OCI-LY3 (cell line): ENCODE data around the gene ANKZF1.
A peak's percentile ranks its signal among the peaks of the same experiment; 100 is the strongest.

Experiments used
- H2AFZ ChIP-seq: fragments of 200-600, 300-600 bp; shearing (Covaris generic); 2 replicates; pipeline ENCODE4 v1.6.0; 2014; ENCODE audit warnings: antibody characterized with exemption, low read depth, low read length
- H3K27ac ChIP-seq: fragments of 200-600, 300-600 bp; sonication (generic); 2 replicates; pipeline ENCODE4 v1.5.1; 2014; ENCODE audit warnings: mild to moderate bottlenecking, low read length, moderate library complexity, mixed read lengths
- H3K27me3 ChIP-seq: fragments of 200-600, 300-600 bp; sonication (generic); 2 replicates; pipeline ENCODE4 v1.6.1; 2014; ENCODE audit warnings: low read depth, low read length, mixed read lengths
- H3K36me3 ChIP-seq: fragments of 200-600, 300-600 bp; sonication (generic); replicated peaks from 2 replicates; pipeline ENCODE3; 2014; ENCODE audit warnings: low read depth, low read length, mixed read lengths
- H3K4me1 ChIP-seq: fragments of 300-600, 200-600 bp; sonication (generic); 2 replicates; pipeline ENCODE4 v1.6.1; 2014; ENCODE audit warnings: low read length, mixed read lengths
- H3K4me2 ChIP-seq: fragments of 200-600, 300-600 bp; sonication (generic); 2 replicates; pipeline ENCODE4 v1.6.1; 2014; ENCODE audit warnings: low read length, mixed read lengths
- H3K4me3 ChIP-seq: fragments of 300-600, 200-600 bp; sonication (generic); 2 replicates; pipeline ENCODE4 v1.5.1; 2014; ENCODE audit warnings: antibody characterized with exemption, mild to moderate bottlenecking, low read length, moderate library complexity
- H3K79me2 ChIP-seq: fragments of 300-600, 200-600 bp; shearing (Covaris generic); 2 replicates; pipeline ENCODE4 v1.6.1; 2014; ENCODE audit warnings: mild to moderate bottlenecking, low read length, mixed read lengths
- H3K9ac ChIP-seq: fragments of 300-600, 200-600 bp; shearing (Covaris generic); 2 replicates; pipeline ENCODE4 v1.6.0; 2014; ENCODE audit warnings: mild to moderate bottlenecking, low read length, moderate library complexity
- H3K9me3 ChIP-seq: fragments of 200-600, 300-600 bp; shearing (Covaris generic); 2 replicates; pipeline ENCODE4 v1.6.1; 2014; ENCODE audit warnings: low read length, mixed read lengths; ENCODE audit not compliant: insufficient read depth
- H4K20me1 ChIP-seq: fragments of 200-600, 300-600 bp; sonication (generic); 2 replicates; pipeline ENCODE4 v1.6.1; 2016; ENCODE audit warnings: low read length, mixed read lengths; ENCODE audit not compliant: insufficient read depth
- EZH2phosphoT487 ChIP-seq: fragments of 200-600 bp; shearing (Covaris generic); IDR thresholded peaks from 2 replicates; pipeline ENCODE4 v1.6.1; 2018; ENCODE audit warnings: antibody characterized with exemption, mixed run types, low read depth
- TF ChIP-seq, protein P1 (sequence below): fragments of 200-600, 300-600 bp; sonication (generic); IDR thresholded peaks from 2 replicates; pipeline ENCODE4 v1.5.1; 2014; ENCODE audit warnings: antibody characterized with exemption, low read length, low read depth

The ANKZF1 gene

DNA sequence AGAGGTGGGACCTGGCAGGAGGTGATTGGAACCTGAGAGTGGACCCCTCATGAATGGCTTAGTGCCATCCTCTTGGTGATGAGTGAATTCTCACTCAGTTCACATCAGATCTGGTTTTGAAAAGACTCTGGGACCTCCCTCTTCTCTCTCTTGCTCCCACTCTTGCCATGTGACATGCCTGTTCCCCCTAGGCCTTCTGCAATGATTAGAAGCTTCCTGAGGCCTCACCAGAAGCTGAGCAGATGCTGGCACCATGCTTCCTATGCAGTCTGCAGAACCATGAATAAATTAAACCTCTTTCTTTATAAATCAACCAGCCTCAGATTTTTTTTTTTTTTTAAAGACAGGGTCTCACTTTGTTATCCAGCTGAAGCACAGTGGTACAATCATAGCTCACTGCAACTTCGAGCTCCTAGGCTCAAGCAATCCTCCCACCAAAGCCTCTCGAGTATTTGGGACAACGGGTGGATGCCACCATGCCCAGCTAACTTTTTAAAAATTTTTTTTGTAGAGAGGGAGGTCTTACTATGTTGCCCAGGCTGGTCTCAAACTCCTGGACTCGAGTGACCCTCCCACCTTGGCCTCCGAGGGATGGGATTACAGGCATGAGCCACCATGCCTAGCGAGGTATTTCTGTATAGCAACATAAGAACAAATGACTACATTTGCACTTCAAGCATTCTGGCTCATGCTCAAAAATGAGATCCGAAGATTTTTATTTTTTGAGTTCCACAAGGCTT, 25.0 kb upstream of the ANKZF1 start:
- no peak for TF ChIP-seq EZH2phosphoT487
- TF ChIP-seq, protein P1, sequence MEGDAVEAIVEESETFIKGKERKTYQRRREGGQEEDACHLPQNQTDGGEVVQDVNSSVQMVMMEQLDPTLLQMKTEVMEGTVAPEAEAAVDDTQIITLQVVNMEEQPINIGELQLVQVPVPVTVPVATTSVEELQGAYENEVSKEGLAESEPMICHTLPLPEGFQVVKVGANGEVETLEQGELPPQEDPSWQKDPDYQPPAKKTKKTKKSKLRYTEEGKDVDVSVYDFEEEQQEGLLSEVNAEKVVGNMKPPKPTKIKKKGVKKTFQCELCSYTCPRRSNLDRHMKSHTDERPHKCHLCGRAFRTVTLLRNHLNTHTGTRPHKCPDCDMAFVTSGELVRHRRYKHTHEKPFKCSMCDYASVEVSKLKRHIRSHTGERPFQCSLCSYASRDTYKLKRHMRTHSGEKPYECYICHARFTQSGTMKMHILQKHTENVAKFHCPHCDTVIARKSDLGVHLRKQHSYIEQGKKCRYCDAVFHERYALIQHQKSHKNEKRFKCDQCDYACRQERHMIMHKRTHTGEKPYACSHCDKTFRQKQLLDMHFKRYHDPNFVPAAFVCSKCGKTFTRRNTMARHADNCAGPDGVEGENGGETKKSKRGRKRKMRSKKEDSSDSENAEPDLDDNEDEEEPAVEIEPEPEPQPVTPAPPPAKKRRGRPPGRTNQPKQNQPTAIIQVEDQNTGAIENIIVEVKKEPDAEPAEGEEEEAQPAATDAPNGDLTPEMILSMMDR = no peak
- no peaks in the 10 kb centered on the region for H3K27me3 ChIP-seq
- peaks cover 7% of the 10 kb centered on the region for H3K4me1 ChIP-seq
- no peak overlapping the region for H3K27ac ChIP-seq
- H4K20me1 ChIP-seq = no peaks in the 10 kb centered on the region
- no peak overlapping the region for H3K9ac ChIP-seq
- H3K9me3 ChIP-seq = no peaks in the 10 kb centered on the region
- H3K36me3 ChIP-seq = no peaks in the 10 kb centered on the region
- no peak overlapping the region for H2AFZ ChIP-seq
- H3K79me2 ChIP-seq = no peaks in the 10 kb centered on the region
- no peak overlapping the region for H3K4me2 ChIP-seq
- no peak overlapping the region for H3K4me3 ChIP-seq

DNA sequence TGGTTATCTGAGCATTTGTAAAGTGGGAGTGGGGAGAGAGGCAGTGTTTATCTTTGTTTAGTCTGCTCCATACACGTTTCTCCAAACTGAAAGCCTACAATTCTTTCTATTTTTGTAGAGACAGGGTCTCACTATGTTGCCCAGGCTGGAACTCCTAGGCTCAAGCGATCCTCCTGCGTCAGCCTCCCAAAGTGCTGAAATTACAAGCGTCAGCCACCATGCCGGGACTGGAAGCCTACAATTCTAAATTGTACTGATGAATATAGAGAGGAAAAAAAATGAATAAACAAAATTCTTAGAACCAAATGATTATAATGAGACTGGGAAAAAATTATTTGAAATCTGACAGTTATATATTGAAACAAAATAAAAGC, 24.5 kb upstream of the ANKZF1 start:
- no peak for TF ChIP-seq EZH2phosphoT487
- TF ChIP-seq, protein P1 = no peak
- no peaks in the 10 kb centered on the region for H3K27me3 ChIP-seq
- H3K4me3 ChIP-seq = no peak overlapping the region
- H3K36me3 ChIP-seq = no peaks in the 10 kb centered on the region
- no peak overlapping the region for H3K4me2 ChIP-seq
- no peak overlapping the region for H3K9ac ChIP-seq
- H4K20me1 ChIP-seq = no peaks in the 10 kb centered on the region
- no peaks in the 10 kb centered on the region for H3K79me2 ChIP-seq
- H3K4me1 ChIP-seq = peaks cover 7% of the 10 kb centered on the region
- H2AFZ ChIP-seq = no peak overlapping the region
- H3K27ac ChIP-seq = no peak overlapping the region
- no peaks in the 10 kb centered on the region for H3K9me3 ChIP-seq

- Histone ChIP-seq H3K4me3 (peak overlapping the region; percentile 91), H3K79me2 (no peaks in the 10 kb centered on the region), H3K4me2 (peak overlapping the region; percentile 92), H3K27me3 (no peaks in the 10 kb centered on the region), H2AFZ (peak overlapping the region; percentile 77), H3K9ac (peak overlapping the region; percentile 86), H3K4me1 (peaks cover 7% of the 10 kb centered on the region), H3K9me3 (no peaks in the 10 kb centered on the region), H3K27ac (peak overlapping the region; percentile 67), H3K36me3 (no peaks in the 10 kb centered on the region), H4K20me1 (no peaks in the 10 kb centered on the region)
- TF ChIP-seq, protein P1 = no peak
- TF ChIP-seq EZH2phosphoT487 = no peak
Measured at GRCh38 chr2:219205981-219206327, 23.7 kb upstream of the ANKZF1 start.

GRCh38 chr2:219206328-219207133, 23.1 kb upstream of the ANKZF1 start, which contains the start of gene ZFAND2B:
ZFAND2B (plus strand) TSS chr2:219206782; CDS start chr2:219206988, 206 bp downstream.
- Histone ChIP-seq H3K27me3 (no peaks in the 10 kb centered on the region), H3K9me3 (no peaks in the 10 kb centered on the region), H3K36me3 (no peaks in the 10 kb centered on the region), H3K27ac (peak within 1 kb of the TSS; percentile 67), H3K4me3 (peak within 1 kb of the TSS; percentile 91), H3K4me1 (peaks cover 7% of the 10 kb centered on the region), H3K9ac (peak within 1 kb of the TSS; percentile 86), H4K20me1 (no peaks in the 10 kb centered on the region), H3K4me2 (peak within 1 kb of the TSS; percentile 95), H2AFZ (peak within 1 kb of the TSS; percentile 77), H3K79me2 (no peaks in the 10 kb centered on the region)
- TF ChIP-seq, protein P1 = no peak
- TF ChIP-seq EZH2phosphoT487 = no peak
